A549 (cell line): ENCODE data around the gene NTRK2. TPM values are rescaled to one million over a fixed set of nuclear protein-coding genes. Genes with fewer than 3 reads are reported as not detected.

Experiments used
- ATAC-seq, 2 experiments: fragments of 200-7000 bp in 1 of 2; fragments of >200 bp in 1 of 2; cut with Nextera tagmentation in 1 of 2; cut with Tn5 transposase in 1 of 2; 3 replicates each; pipeline versions ENCODE4 v1.8.0 to v1.9.1; 2018 to 2020; ENCODE audit warnings: mild to moderate bottlenecking in 1 of 2, moderate library complexity in 1 of 2
- CTCF ChIA-PET: fragments of 300-600 bp; sonication (Branson Sonifier 250); formaldehyde crosslinking; extraction: SDS; loops from one replicate; lab custom pipeline; 2021; ENCODE audit warnings: antibody characterized with exemption, inconsistent platforms; lab: Yijun Ruan, JAX
- POLR2A ChIA-PET: fragments of 350-600 bp; formaldehyde crosslinking; extraction: SDS; loops from one replicate; lab custom pipeline; 2021; ENCODE audit warnings: antibody characterized with exemption, inconsistent platforms; lab: Yijun Ruan, JAX
- DNase-seq, 2 experiments: peaks; one replicate each; pipeline versions ENCODE4 v3.0.0 to v3.0.0-alpha.2; 2011 to 2016; ENCODE audit warnings: low read depth in 1 of 2, low spot score in 1 of 2
- FAIRE-seq: peaks from 2 replicates; lab custom pipeline; 2011; peaks lifted over from hg19 to GRCh38; lab: Jason Lieb, UNC
- H3K27ac ChIP-seq, 2 experiments: fragments of >200 bp; sonication (Bioruptor Twin); formaldehyde crosslinking; 3 replicates each; pipeline ENCODE4 v1.5.1; 2016 to 2017
- H3K4me1 ChIP-seq: fragments of >200 bp; sonication (Bioruptor Twin); formaldehyde crosslinking; 3 replicates; pipeline ENCODE4 v1.6.1; 2016
- H3K4me2 ChIP-seq: fragments of >200 bp; sonication (Bioruptor Twin); formaldehyde crosslinking; 3 replicates; pipeline ENCODE4 v1.6.1; 2016
- H3K4me3 ChIP-seq: fragments of >200 bp; sonication (Bioruptor Twin); formaldehyde crosslinking; 3 replicates; pipeline ENCODE4 v1.5.1; 2016
- H3K9me3 ChIP-seq: fragments of >200 bp; sonication (Bioruptor Twin); formaldehyde crosslinking; 3 replicates; pipeline ENCODE4 v1.6.1; 2016
- CBX2 ChIP-seq: fragments of 200-600 bp; sonication (generic); IDR thresholded peaks from 2 replicates; pipeline ENCODE4 v1.6.1; 2016; ENCODE audit warnings: low read depth, mild to moderate bottlenecking, borderline replicate concordance
- CBX8 ChIP-seq: fragments of 200-600 bp; sonication (generic); IDR thresholded peaks from 2 replicates; pipeline ENCODE4 v1.6.1; 2016
- CEBPB ChIP-seq, 2 experiments: fragments of >200 bp in 1 of 2; sonication (Bioruptor Twin) in 1 of 2; formaldehyde crosslinking in 1 of 2; IDR thresholded peaks; 2 replicates each; pipeline ENCODE4 v1.6.1; 2012 to 2016
- CHD4 ChIP-seq: fragments of 200-600 bp; sonication (generic); IDR thresholded peaks from 2 replicates; pipeline ENCODE4 v1.6.1; 2016; ENCODE audit warnings: antibody characterized with exemption, mild to moderate bottlenecking, borderline replicate concordance
- EHF ChIP-seq: fragments of 250-450 bp; sonication (Bioruptor Pico); IDR thresholded peaks from 2 replicates; pipeline ENCODE4 v1.5.0; 2020; ENCODE audit warnings: mild to moderate bottlenecking
- ESRRA ChIP-seq: fragments of 150-350 bp; IDR thresholded peaks from 2 replicates; pipeline ENCODE4 v1.6.1; 2014; ENCODE audit warnings: mild to moderate bottlenecking, low read length, borderline replicate concordance
- HDAC2 ChIP-seq: fragments of 200-600 bp; sonication (generic); IDR thresholded peaks from 2 replicates; pipeline ENCODE4 v1.6.1; 2016
- JUNB ChIP-seq: fragments of >200 bp; sonication (Bioruptor Twin); formaldehyde crosslinking; IDR thresholded peaks from 2 replicates; pipeline ENCODE4 v1.6.1; 2016
- KDM1A ChIP-seq: fragments of 200-600 bp; sonication (generic); IDR thresholded peaks from 2 replicates; pipeline ENCODE4 v1.6.1; 2016; ENCODE audit warnings: low read depth, mild to moderate bottlenecking
- NFE2L2 ChIP-seq: fragments of 150-350 bp; conservative IDR thresholded peaks from 2 replicates; pipeline ENCODE4 v1.6.1; 2014; ENCODE audit warnings: low read length
- POLR2A ChIP-seq: IDR thresholded peaks from 2 replicates; pipeline ENCODE4 v1.6.1; 2012; ENCODE audit warnings: mild to moderate bottlenecking, low read length
- POLR2AphosphoS2 ChIP-seq: conservative IDR thresholded peaks from 2 replicates; pipeline ENCODE4 v1.6.1; 2012; ENCODE audit warnings: low read length, improper control_type of control experiment, inconsistent platforms
- WGBS: methylation state at CpG from one replicate; pipeline ENCODE4 v1.1.6; 2017; ENCODE audit errors: missing lambda C conversion rate; 5-methylcytosine and 5-hydroxymethylcytosine counted together
- polyA plus RNA-seq, 4 experiments: library from polyadenylated mRNA; depleted of rRNA in 3 of 4; stranded (reverse); fragments of >200 nt; fragmentation: RNase III in 1 of 4; extraction: RNeasy Plus Mini Kit Qiagen cat#74134 plus additional on column Dnase treatment in 1 of 4; gene quantifications; 2 replicates in 3 of 4; 3 replicates in 1 of 4; pipeline ENCODE4 v1.2.3, GENCODE V29; 2011 to 2017
- TF ChIP-seq, protein P1 (sequence below): fragments of >200 bp; sonication (Bioruptor Twin); formaldehyde crosslinking; IDR thresholded peaks from 3 replicates; pipeline ENCODE4 v1.6.1; 2016
- TF ChIP-seq, protein P2 (sequence below): IDR thresholded peaks from 2 replicates; pipeline ENCODE4 v1.6.1; 2012
- TF ChIP-seq, protein P3 (sequence below): fragments of 200-600 bp; sonication (generic); IDR thresholded peaks from 2 replicates; pipeline ENCODE4 v1.6.1; 2016; ENCODE audit warnings: antibody characterized with exemption, mild to moderate bottlenecking, moderate library complexity
- TF ChIP-seq, protein P4 (sequence below): IDR thresholded peaks from 2 replicates; pipeline ENCODE4 v1.6.1; 2012
- TF ChIP-seq, protein P5 (sequence below): fragments of 250-450 bp; sonication (Bioruptor Pico); IDR thresholded peaks from 2 replicates; pipeline ENCODE4 v1.5.0; 2020; ENCODE audit warnings: low read depth, mild to moderate bottlenecking, moderate library complexity

The NTRK2 gene
- polyA plus RNA-seq, 2 of the 4 experiments (the other 2 are of a cell fraction), result 0.03 TPM

DNA sequence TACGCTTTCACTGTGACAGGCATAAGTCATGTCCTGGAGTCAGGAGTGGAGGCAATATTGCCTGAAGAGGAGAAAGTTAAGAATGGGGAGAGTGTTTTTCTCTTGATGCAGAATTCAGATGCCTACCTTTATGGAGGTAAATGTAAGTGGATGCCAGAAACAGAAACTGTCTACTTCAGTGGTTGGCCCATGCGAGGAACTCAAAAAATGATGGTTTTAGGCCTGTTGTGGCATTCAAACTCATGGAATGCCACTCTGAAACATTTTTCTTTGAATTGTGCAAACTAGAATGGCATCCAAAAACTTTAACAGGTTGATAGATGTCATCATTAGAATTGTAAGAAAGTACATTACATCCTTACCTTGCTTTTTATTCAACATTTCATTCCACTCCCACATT is 47.7 kb upstream of the NTRK2 start:
- H3K4me2 ChIP-seq, result no peak overlapping the region
- DNase-seq (no peak), ATAC-seq (no peak), FAIRE-seq (no peak)
- 48% methylated on average over 2 of the region's 2 CpGs for WGBS
- ChIA-PET CTCF (no interaction called here), POLR2A (no interaction called here)
- H3K27ac ChIP-seq, result no peak overlapping the region
- H3K4me3 ChIP-seq, result no peak overlapping the region
- no peaks in the 10 kb centered on the region for H3K4me1 ChIP-seq
- no peaks in the 10 kb centered on the region for H3K9me3 ChIP-seq
- TF ChIP-seq, protein P1, sequence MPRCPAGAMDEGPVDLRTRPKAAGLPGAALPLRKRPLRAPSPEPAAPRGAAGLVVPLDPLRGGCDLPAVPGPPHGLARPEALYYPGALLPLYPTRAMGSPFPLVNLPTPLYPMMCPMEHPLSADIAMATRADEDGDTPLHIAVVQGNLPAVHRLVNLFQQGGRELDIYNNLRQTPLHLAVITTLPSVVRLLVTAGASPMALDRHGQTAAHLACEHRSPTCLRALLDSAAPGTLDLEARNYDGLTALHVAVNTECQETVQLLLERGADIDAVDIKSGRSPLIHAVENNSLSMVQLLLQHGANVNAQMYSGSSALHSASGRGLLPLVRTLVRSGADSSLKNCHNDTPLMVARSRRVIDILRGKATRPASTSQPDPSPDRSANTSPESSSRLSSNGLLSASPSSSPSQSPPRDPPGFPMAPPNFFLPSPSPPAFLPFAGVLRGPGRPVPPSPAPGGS, result no peak
- TF ChIP-seq KDM1A (no peak), ESRRA (no peak), CBX8 (no peak), CEBPB (IDR thresholded peaks at IDR 0.05) (no peak), HDAC2 (no peak), JUNB (no peak), CHD4 (no peak), CBX2 (no peak), POLR2A (no peak)
- TF ChIP-seq, protein P2, sequence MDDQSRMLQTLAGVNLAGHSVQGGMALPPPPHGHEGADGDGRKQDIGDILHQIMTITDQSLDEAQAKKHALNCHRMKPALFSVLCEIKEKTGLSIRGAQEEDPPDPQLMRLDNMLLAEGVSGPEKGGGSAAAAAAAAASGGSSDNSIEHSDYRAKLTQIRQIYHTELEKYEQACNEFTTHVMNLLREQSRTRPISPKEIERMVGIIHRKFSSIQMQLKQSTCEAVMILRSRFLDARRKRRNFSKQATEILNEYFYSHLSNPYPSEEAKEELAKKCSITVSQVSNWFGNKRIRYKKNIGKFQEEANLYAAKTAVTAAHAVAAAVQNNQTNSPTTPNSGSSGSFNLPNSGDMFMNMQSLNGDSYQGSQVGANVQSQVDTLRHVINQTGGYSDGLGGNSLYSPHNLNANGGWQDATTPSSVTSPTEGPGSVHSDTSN, result no peak
- TF ChIP-seq, protein P3, sequence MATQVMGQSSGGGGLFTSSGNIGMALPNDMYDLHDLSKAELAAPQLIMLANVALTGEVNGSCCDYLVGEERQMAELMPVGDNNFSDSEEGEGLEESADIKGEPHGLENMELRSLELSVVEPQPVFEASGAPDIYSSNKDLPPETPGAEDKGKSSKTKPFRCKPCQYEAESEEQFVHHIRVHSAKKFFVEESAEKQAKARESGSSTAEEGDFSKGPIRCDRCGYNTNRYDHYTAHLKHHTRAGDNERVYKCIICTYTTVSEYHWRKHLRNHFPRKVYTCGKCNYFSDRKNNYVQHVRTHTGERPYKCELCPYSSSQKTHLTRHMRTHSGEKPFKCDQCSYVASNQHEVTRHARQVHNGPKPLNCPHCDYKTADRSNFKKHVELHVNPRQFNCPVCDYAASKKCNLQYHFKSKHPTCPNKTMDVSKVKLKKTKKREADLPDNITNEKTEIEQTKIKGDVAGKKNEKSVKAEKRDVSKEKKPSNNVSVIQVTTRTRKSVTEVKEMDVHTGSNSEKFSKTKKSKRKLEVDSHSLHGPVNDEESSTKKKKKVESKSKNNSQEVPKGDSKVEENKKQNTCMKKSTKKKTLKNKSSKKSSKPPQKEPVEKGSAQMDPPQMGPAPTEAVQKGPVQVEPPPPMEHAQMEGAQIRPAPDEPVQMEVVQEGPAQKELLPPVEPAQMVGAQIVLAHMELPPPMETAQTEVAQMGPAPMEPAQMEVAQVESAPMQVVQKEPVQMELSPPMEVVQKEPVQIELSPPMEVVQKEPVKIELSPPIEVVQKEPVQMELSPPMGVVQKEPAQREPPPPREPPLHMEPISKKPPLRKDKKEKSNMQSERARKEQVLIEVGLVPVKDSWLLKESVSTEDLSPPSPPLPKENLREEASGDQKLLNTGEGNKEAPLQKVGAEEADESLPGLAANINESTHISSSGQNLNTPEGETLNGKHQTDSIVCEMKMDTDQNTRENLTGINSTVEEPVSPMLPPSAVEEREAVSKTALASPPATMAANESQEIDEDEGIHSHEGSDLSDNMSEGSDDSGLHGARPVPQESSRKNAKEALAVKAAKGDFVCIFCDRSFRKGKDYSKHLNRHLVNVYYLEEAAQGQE, result no peak

DNA sequence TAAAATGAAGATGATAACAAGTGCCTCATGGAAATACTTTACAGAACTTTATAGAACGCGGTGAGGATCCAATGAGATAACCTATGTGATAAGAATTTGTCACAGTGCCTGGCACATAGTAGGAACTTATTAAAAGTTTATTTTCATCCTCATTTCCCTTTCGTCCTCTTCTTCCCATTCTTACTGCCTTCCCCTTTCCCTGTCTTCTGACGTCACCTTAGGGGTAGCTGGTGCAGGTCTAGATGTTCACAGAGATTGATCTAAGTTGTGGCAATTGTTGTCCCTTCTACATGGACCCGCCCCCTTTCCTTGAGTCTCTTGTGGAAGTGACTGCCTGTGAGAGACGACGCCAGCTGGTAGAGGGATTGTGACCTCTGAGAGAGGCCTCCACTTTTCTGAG is 46.5 kb upstream of the NTRK2 start:
- no peaks in the 10 kb centered on the region for H3K4me1 ChIP-seq
- DNase-seq, result no peak
- H3K9me3 ChIP-seq, result no peaks in the 10 kb centered on the region
- no peak overlapping the region for H3K27ac ChIP-seq
- CTCF ChIA-PET, result no interaction called here
- TF ChIP-seq, protein P4, sequence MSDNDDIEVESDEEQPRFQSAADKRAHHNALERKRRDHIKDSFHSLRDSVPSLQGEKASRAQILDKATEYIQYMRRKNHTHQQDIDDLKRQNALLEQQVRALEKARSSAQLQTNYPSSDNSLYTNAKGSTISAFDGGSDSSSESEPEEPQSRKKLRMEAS, result no peak
- no peak for TF ChIP-seq NFE2L2
- TF ChIP-seq, protein P1, result no peak
- no peak for TF ChIP-seq POLR2AphosphoS2
- TF ChIP-seq EHF (CRISPR knock-in tag), result no peak
- TF ChIP-seq, all 56 proteins: peak for 0
- no peak for ATAC-seq
- FAIRE-seq, result no peak
- no peak overlapping the region for H3K4me2 ChIP-seq
- no peak overlapping the region for H3K4me3 ChIP-seq
- 8% methylated on average over 5 of the region's 7 CpGs for WGBS
- POLR2A ChIA-PET, result no interaction called here

DNA sequence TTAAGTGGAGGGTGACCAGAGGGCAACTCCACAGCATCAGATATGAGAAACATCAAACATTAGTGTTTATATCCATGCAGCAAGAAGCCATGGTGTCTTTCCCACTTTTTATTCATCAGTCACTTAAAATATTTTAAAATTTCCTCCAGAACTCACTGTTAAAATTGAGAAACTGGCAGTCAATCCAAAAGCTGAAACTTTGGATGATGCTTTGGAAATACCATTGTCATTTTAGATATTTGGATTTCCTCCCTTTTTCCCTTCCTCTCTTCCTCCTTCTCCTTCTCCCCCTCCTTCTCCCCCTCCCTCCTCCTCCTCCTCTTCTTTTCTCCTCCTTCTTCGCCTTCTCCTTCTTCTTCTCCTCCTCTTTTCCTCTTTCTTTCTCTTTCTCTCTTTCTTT is 33.1 kb upstream of the NTRK2 start:
- no peak for FAIRE-seq
- POLR2A ChIA-PET, result no interaction called here
- no peak for ATAC-seq

More for the DNA sequence above, 33.1 kb upstream of the NTRK2 start:
- no peaks in the 10 kb centered on the region for H3K9me3 ChIP-seq
- H3K27ac ChIP-seq, result no peak overlapping the region
- H3K4me3 ChIP-seq, result no peak overlapping the region
- H3K4me1 ChIP-seq, result no peaks in the 10 kb centered on the region
- no peak for DNase-seq
- 0% methylated on average over 1 of the region's 1 CpG for WGBS
- H3K4me2 ChIP-seq, result no peak overlapping the region
- CTCF ChIA-PET, result interaction anchor here (1.3 to 1.5 kb wide), 2 partner anchors 32 to 626 kb away, joined by 5 to 7 read pairs; no protein-coding TSS in a partner anchor
- TF ChIP-seq, protein P5, sequence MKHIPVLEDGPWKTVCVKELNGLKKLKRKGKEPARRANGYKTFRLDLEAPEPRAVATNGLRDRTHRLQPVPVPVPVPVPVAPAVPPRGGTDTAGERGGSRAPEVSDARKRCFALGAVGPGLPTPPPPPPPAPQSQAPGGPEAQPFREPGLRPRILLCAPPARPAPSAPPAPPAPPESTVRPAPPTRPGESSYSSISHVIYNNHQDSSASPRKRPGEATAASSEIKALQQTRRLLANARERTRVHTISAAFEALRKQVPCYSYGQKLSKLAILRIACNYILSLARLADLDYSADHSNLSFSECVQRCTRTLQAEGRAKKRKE (CRISPR knock-in tag), result no peak
